Hepatocyte (in vitro differentiated cells): Measurements from ENCODE around the gene ABCC3.
A peak's percentile ranks its signal among the peaks of the same experiment; 100 is the strongest.

ENCODE experiments used
- CTCF ChIP-seq: fragments of 200-600 bp; sonication (generic); IDR thresholded peaks from 2 replicates; pipeline ENCODE4 v1.5.1; 2016; ENCODE audit warnings: antibody characterized with exemption, mild to moderate bottlenecking; ENCODE audit not compliant: poor library complexity
- EZH2 ChIP-seq: fragments of 200-600 bp; sonication (generic); IDR thresholded peaks from 2 replicates; pipeline ENCODE4 v1.6.1; 2016; ENCODE audit warnings: antibody characterized with exemption, mild to moderate bottlenecking, borderline replicate concordance

GRCh38 chr17:50620858-50621257 is 13.8 kb upstream of the ABCC3 start:
- peak; percentile 23 for TF ChIP-seq CTCF
- no peak for TF ChIP-seq EZH2
